Hematopoietic multipotent progenitor cell treated with erythropoietin and hydrocortisone succinate and interleukin-3 and kit ligand, for 15 days (in vitro differentiated cells): ENCODE measurements around the gene TMC3.
A peak's percentile ranks its signal among the peaks of the same experiment; 100 is the strongest.
"Not testable (repeated sequence)": the region's sequence is repeated elsewhere in the genome, so short reads cannot be mapped to it uniquely, and the experiment has no call there.

Experiments
- DNase-seq: peaks from one replicate; pipeline ENCODE4 v3.0.0-alpha.2; 2015; ENCODE audit warnings: low spot score

The TMC3 gene

GRCh38 chr15:81346611-81347010 is 27.4 kb downstream of the TMC3 start:
- DNase-seq: no peak

- no peak for DNase-seq
Observed at GRCh38 chr15:81343371-81343770, 30.6 kb downstream of the TMC3 start.

GRCh38 chr15:81341351-81341750 is 32.7 kb downstream of the TMC3 start:
- no peak for DNase-seq

GRCh38 chr15:81339851-81340250 is 34.2 kb downstream of the TMC3 start:
- DNase-seq: no peak

DNA sequence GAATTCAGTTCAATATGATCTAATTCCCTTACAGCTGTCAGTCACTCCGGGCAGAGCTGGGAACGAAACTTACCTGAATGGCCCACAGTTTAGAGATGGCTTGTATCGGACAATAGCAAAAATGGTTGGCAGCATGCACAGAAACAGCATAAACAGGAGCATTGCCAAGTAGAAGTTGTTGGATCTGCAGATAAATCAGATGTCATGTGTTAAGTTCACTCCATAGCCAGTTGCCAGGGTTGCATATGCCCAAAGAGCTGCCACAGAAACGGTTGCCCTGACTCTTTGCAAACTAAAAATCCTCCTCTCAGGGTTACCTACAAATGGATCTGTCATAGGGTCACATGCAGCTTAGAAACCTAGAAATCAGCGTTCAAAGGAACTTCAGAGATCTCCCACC is 34.7 kb downstream of the TMC3 start:
- DNase-seq: no peak

- DNase-seq: no peak
Observed at GRCh38 chr15:81338170-81339007, 35.6 kb downstream of the TMC3 start.

DNA sequence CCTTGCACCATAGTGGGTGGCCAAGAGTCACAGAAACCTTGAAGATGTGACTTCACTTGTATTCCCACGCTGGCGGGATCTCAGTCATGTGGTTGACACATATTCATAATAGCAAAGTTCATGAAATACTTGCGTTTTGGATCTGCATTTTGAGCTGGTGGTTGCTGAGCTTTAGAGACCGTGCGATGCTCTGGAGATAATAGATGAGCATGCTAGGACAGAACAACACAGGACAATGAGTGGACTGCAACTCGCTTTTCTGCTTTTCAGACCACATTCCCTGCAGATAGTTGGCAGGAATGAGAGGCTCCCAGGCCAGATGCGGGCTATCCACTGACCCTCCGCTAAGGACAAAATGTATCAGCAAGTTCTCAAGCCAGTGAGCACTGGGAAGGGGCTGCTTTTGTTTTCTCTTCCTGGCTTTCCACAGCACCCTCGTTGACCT is 36.3 kb downstream of the TMC3 start:
- DNase-seq: no peak

DNA sequence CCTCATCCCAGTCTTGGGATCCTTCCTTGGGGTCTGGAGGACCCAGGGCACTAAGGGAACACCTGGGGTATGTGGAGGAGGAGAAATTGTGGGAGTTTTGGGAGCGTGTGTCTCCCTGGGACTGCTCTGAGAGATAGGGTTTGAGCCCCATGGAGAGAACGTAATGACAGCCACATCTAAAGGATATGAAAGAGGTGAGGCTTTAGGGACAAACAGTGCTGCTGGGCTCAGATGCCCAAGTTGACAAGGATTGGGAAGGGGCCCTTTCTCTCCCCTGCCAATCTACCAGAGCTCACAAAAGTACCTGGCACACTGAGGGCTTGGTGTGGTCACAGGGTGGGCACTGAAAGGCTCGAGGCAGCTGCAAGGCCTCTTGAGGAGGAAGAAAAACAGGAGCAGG is 36.8 kb downstream of the TMC3 start:
- DNase-seq: no peak

GRCh38 chr15:81336568-81336967 is 37.4 kb downstream of the TMC3 start:
- peak; percentile 21 for DNase-seq

- no peak for DNase-seq
Observed at GRCh38 chr15:81335631-81336030, 38.4 kb downstream of the TMC3 start.

- no peak for DNase-seq
Observed at GRCh38 chr15:81334768-81335435, 39.1 kb downstream of the TMC3 start.

DNA sequence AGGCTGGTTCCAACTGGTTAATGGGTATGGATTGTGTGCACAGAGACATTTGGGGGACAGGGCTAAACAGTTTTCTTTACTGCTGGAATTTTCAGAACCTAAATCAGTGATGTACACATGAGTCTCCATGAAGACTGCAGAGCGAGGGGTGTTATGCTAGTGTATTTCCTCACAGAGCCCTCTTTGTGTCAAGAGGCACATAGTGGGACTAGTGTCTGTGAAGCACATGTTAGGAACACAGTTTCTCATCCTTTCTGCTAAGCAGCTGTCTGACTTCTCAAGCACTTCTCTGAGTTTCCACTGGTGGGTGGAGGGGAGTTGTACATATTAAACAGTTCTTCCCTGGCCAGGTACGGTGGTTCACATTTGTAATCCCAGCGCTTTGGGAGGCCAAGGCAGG is 40.6 kb downstream of the TMC3 start:
- no peak for DNase-seq

DNA sequence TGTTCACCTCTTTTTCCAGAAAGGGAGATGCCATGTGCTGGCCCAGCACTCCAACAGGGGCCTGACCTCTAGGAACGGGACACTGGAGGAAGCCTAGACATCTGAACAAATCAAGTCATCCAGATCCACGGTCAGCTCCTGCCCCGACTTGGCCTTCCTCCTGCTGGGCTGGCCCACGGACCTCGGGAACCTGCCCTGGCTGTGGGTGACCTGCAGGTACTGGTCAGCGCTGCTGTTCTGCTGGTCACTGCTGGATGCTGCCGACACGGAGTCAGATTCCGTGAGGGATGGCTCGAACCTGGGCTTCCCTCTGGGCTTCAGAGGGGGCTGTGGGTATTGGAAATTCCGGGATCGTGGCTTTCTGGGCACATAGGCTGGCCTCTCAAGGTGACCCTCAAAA is 41.7 kb downstream of the TMC3 start:
- no peak for DNase-seq

- DNase-seq: no peak
Observed at GRCh38 chr15:81331600-81331999, 42.4 kb downstream of the TMC3 start.

DNA sequence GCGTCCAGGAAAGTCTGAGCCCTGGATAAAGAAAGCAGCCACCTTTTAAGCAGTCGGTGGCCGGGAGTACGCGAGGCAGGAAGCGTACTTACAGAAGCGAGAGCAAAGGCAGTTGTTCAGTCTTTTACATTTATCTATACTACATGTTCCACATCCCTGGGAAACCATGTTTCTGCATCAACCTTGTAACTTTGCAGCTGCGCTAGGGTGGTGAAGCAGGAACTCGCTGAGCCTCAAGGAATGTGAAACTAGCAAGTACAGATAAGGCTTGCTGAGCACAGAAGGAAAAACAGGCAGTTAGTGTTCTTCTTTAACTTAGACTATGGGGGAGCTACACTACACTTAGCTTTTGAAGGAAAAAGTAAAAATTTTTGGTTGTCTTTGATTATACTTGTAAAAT is 42.9 kb downstream of the TMC3 start:
- DNase-seq: not testable (repeated sequence)

- no peak for DNase-seq
Observed at GRCh38 chr15:81330366-81331090, 43.5 kb downstream of the TMC3 start.

DNA sequence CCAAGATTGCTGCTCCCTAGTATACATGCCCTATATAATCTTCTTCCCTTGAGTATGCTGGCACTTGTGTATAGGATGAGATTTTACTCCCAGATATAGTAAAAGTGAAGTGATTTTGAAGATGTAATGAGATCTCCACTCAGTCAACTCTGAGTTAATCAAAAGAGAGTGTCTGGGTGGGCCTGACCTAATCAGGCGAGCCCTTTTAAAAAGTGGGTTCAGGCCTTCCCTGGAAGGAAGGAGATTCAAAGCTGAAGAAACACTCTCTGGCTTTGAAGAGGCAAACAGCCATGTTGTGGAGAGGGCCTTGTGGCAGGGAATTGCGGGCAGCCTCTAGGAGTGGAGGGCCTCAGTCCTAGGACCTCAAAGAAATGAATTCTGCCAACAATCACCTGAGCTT is 44.6 kb downstream of the TMC3 start:
- no peak for DNase-seq

DNA sequence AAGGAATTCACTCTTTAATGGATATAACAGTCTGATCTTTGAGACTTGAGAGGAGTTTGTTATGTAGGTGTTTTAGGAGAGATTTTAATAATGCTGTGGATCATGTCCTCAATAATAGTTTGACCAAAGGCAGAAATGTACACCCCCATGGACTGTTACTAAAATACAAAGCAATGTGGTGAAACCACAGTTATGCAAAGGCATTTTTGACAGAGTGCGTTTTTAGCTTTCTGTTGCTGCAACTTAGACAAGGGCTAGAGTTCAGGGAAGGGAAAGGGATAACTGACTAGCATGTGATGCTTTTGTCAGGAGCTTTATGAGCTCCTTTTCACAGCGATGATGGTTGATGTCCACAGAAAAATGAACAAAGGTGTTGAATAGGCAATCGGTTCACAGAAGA is 46.5 kb downstream of the TMC3 start:
- DNase-seq: no peak

- DNase-seq: no peak
Observed at GRCh38 chr15:81326466-81327212, 47.4 kb downstream of the TMC3 start.

DNA sequence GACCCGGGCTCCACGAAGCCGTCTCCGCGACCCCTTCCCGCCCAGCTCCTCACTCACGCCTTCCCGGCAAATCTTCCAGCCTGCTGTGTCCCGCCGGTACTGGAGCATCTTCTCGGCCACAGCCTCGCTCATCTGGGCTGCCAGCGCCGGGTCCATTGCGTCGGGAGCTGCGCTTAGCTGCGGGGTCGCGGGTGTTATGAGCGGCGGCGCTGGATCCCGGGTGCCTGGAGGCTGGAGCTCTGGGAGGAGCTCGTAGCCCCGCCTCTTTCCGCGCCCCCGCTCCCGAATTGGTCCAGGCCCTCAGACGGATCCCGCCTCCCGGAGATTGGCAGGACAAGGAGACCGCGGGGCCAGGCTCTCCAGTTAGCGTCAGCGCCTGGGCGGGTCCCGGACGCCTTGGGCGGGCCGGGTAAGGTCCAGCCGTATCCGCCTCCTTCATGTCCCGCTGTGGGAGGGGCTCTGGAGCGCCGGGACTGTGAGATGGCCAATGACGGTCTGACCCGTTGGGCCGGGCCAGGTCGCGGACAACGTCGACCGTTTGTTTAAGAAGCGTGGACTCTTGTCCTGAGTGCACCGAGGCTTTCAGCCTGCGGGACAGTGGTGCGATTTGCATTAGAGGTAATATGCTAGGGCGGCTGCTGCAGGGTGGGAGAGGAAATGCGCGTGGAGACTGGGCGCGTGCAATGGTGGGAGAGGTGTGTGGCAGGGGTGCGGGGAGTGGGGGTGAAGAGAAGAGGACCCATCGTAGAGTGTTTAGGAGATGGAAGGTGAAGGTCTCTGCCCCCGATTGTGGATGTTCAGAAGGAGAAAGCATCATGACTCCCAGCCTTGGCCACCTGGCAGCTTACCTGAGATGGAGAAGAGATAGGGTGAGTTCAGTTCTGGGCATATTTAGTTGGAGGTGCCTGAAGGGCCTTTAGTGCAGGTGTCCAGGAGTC is 49.8 kb downstream of the TMC3 start, which contains the start of gene STARD5:
STARD5 (minus strand) TSS at position 198 of the 938 bp plus-strand sequence; CDS start at position 156, 42 bp downstream.
- peak; percentile 96 for DNase-seq

DNA sequence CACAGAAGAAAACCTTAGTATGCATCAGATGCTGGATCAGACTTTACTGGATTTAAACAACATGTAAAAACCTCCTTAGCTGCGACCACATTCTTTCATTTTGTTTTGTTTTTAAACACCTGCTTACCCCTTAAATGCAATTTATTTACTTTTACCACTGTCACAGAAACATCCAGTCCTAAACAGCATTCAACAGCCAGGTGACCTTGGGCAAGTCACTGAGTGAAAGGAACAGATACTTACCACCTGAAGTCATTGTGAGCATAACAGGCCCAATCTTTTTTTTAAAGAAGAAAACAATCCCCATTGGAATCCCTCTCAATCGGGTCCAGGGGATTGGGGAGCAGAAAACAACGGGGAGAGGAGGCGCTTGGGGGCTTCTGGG is 50.5 kb downstream of the TMC3 start:
- DNase-seq: peak; percentile 9
